Right lobe of liver (tissue), 4 donors: ENCODE results near the gene SYT1.

ENCODE experiments used
- CTCF ChIP-seq, 4 donors: fragments of 200-600 bp in 3 of 4; fragments of 450-650 bp in 1 of 4; IDR thresholded peaks; one replicate each; pipeline versions ENCODE4 v1.5.1 to v1.8.0; 2016 to 2022; ENCODE audit warnings: antibody characterized with exemption in 4 of 4, mild to moderate bottlenecking in 2 of 4
- POLR2A ChIP-seq: fragments of 450-650 bp; IDR thresholded peaks from one replicate; pipeline ENCODE4 v1.6.1; 2017; ENCODE audit warnings: antibody characterized with exemption, mild to moderate bottlenecking
- donor health status: DM: no; HTN: no; CAD: no.
- donor health status: DM: no; HTN: no; CAD: no.
- donor health status: DM: no; HTN: yes; CAD: no.

- TF ChIP-seq CTCF (IDR thresholded peaks at IDR 0.05), result no peak
- no peak for TF ChIP-seq POLR2A
Observed at GRCh38 chr12:78951803-78952551, 87.4 kb downstream of the SYT1 start.
